Astrocyte (in vitro differentiated cells and primary cell): ENCODE measurements around the gene MED27. TPM values are rescaled to one million over a fixed set of nuclear protein-coding genes. Genes with fewer than 3 reads are reported as not detected.

ENCODE experiments used
- DNase-seq: peaks from one replicate; pipeline ENCODE4 v3.0.0-alpha.2; 2010; ENCODE audit warnings: low read depth
- FAIRE-seq: peaks from 2 replicates; lab custom pipeline; 2011; peaks lifted over from hg19 to GRCh38; lab: Jason Lieb, UNC
- H2AFZ ChIP-seq: 2 replicates; pipeline ENCODE4 v1.6.0; 2012; ENCODE audit warnings: low read depth, low read length, inconsistent platforms
- H3K27ac ChIP-seq: 2 replicates; pipeline ENCODE4 v1.5.1; 2011; ENCODE audit warnings: low read depth, low read length, inconsistent platforms
- H3K27me3 ChIP-seq: 2 replicates; pipeline ENCODE4 v1.6.0; 2011; ENCODE audit warnings: low read length, inconsistent platforms; ENCODE audit not compliant: insufficient read depth
- H3K36me3 ChIP-seq: 2 replicates; pipeline ENCODE4 v1.5.1; 2011; ENCODE audit warnings: low read length, inconsistent platforms; ENCODE audit not compliant: insufficient read depth
- H3K4me1 ChIP-seq: 2 replicates; pipeline ENCODE4 v1.5.1; 2011; ENCODE audit warnings: low read length, inconsistent platforms; ENCODE audit not compliant: insufficient read depth
- H3K4me2 ChIP-seq: 2 replicates; pipeline ENCODE4 v1.6.0; 2012; ENCODE audit warnings: low read length, inconsistent platforms
- H3K4me3 ChIP-seq: 2 replicates; pipeline ENCODE4 v1.5.1; 2011; ENCODE audit warnings: low read depth, mild to moderate bottlenecking, low read length, inconsistent platforms; ENCODE audit not compliant: insufficient read depth
- H3K79me2 ChIP-seq: 2 replicates; pipeline ENCODE4 v1.6.0; 2012; ENCODE audit warnings: mild to moderate bottlenecking, low read length, inconsistent platforms; ENCODE audit not compliant: insufficient read depth
- H3K9ac ChIP-seq: 2 replicates; pipeline ENCODE4 v1.6.0; 2012; ENCODE audit warnings: mild to moderate bottlenecking, low read length, inconsistent platforms
- H3K9me3 ChIP-seq: 2 replicates; pipeline ENCODE4 v1.5.1; 2012; ENCODE audit warnings: low read depth, mild to moderate bottlenecking, low read length, inconsistent platforms; ENCODE audit not compliant: insufficient read depth
- H4K20me1 ChIP-seq: 2 replicates; pipeline ENCODE4 v1.6.0; 2012; ENCODE audit warnings: low read length, inconsistent platforms; ENCODE audit not compliant: insufficient read depth
- H3K27ac Mint-ChIP-seq: one replicate; pipeline ENCODE4 v1.8.0; 2021; ENCODE audit warnings: mild to moderate bottlenecking, mixed read lengths; ENCODE audit not compliant: unreplicated experiment
- H3K27me3 Mint-ChIP-seq: one replicate; pipeline ENCODE4 v1.8.0; 2021; ENCODE audit warnings: low read depth, mixed read lengths; ENCODE audit not compliant: unreplicated experiment
- H3K36me3 Mint-ChIP-seq: one replicate; pipeline ENCODE4 v1.8.0; 2021; ENCODE audit warnings: low read depth, mixed read lengths; ENCODE audit not compliant: unreplicated experiment
- H3K4me1 Mint-ChIP-seq: one replicate; pipeline ENCODE4 v1.8.0; 2021; ENCODE audit warnings: low read depth, mixed read lengths; ENCODE audit not compliant: unreplicated experiment
- H3K4me3 Mint-ChIP-seq: one replicate; pipeline ENCODE4 v1.8.0; 2021; ENCODE audit warnings: mild to moderate bottlenecking, moderate library complexity, mixed read lengths; ENCODE audit not compliant: unreplicated experiment
- H3K9me3 Mint-ChIP-seq: one replicate; pipeline ENCODE4 v1.8.0; 2021; ENCODE audit warnings: mild to moderate bottlenecking, mixed read lengths; ENCODE audit not compliant: unreplicated experiment
- EZH2 ChIP-seq: IDR thresholded peaks from 2 replicates; pipeline ENCODE4 v1.6.1; 2012; ENCODE audit warnings: mild to moderate bottlenecking, low read length, inconsistent platforms; ENCODE audit not compliant: insufficient read depth
- total RNA-seq: library from RNA; stranded (reverse); gene quantifications from 2 replicates; pipeline ENCODE4 v1.2.1, GENCODE V29; 2021
- TF ChIP-seq, protein P1 (sequence below): IDR thresholded peaks from 2 replicates; pipeline ENCODE4 v1.5.1; 2011; ENCODE audit warnings: low read depth, mild to moderate bottlenecking, inconsistent platforms, low read length, moderate library complexity; ENCODE audit not compliant: insufficient read depth

MED27 gene
- total RNA-seq, 1 donor from 2014 or later, result 26.9 TPM

DNA sequence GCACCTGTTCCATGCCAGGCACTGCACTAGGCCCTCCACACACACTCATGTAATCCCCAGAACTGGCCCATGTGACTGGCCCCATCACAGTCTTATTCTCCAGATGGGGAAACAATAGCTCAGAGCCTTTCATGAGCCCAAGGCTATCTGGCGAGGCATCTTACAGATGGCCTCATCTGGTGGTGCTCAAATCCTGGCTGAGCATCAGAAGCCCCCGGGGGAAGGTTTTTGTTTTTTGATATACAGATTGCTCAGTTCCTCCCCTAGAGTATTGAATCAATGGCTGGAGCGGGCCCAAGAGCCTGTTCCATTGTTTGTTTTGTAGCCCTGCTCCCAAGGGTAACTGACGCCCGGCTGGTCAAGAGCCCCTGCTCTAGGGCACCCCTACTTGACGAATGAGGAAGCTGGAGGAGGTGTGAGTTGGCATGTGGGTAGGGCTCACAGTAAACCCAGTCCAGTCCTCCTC, 194.5 kb downstream of the MED27 start:
- Histone ChIP-seq H3K9me3 (no peaks in the 10 kb centered on the region), H3K27me3 (no peaks in the 10 kb centered on the region), H3K4me2 (no peak overlapping the region), H3K79me2 (no peaks in the 10 kb centered on the region), H2AFZ (no peak overlapping the region), H3K4me3 (no peak overlapping the region), H4K20me1 (peaks cover 34% of the 10 kb centered on the region), H3K36me3 (no peaks in the 10 kb centered on the region), H3K4me1 (peaks cover 3% of the 10 kb centered on the region), H3K27ac (no peak overlapping the region), H3K9ac (no peak overlapping the region)
- no peak for TF ChIP-seq EZH2
- TF ChIP-seq, protein P1, sequence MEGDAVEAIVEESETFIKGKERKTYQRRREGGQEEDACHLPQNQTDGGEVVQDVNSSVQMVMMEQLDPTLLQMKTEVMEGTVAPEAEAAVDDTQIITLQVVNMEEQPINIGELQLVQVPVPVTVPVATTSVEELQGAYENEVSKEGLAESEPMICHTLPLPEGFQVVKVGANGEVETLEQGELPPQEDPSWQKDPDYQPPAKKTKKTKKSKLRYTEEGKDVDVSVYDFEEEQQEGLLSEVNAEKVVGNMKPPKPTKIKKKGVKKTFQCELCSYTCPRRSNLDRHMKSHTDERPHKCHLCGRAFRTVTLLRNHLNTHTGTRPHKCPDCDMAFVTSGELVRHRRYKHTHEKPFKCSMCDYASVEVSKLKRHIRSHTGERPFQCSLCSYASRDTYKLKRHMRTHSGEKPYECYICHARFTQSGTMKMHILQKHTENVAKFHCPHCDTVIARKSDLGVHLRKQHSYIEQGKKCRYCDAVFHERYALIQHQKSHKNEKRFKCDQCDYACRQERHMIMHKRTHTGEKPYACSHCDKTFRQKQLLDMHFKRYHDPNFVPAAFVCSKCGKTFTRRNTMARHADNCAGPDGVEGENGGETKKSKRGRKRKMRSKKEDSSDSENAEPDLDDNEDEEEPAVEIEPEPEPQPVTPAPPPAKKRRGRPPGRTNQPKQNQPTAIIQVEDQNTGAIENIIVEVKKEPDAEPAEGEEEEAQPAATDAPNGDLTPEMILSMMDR, result no peak
- Mint-ChIP-seq H3K36me3 (no peaks in the 10 kb centered on the region), H3K4me3 (no peak overlapping the region), H3K4me1 (no peaks in the 10 kb centered on the region), H3K9me3 (peaks cover 1% of the 10 kb centered on the region), H3K27me3 (no peaks in the 10 kb centered on the region), H3K27ac (no peak overlapping the region)
- FAIRE-seq, result no peak
- DNase-seq, result no peak

DNA sequence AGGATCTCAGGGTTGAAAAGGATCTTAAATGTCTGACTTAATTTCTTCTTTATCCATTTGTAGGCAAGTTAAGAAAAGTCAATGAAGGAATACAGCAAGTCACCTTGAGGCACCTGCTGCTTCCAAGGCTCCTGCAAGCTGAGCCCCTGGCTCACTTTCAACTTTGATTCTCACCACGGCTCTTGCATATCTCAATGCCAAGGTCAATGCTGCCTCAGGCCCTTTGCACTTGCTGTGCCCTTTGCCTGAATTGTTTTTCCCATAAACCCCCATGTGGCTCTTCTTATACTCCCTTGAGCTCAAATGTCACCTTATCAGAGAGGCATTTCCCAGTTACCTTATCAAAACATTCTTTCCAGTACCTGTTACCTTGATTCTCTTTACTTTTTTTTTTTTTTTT, 195.4 kb downstream of the MED27 start:
- H2AFZ ChIP-seq, result no peak overlapping the region
- no peaks in the 10 kb centered on the region for H3K36me3 ChIP-seq
- H3K4me1 Mint-ChIP-seq, result no peaks in the 10 kb centered on the region
- H3K4me2 ChIP-seq, result no peak overlapping the region
- H3K9me3 Mint-ChIP-seq, result peaks cover 1% of the 10 kb centered on the region
- H3K27ac ChIP-seq, result no peak overlapping the region
- no peaks in the 10 kb centered on the region for H3K27me3 Mint-ChIP-seq
- H3K4me3 Mint-ChIP-seq, result no peak overlapping the region
- peaks cover 3% of the 10 kb centered on the region for H3K4me1 ChIP-seq
- no peaks in the 10 kb centered on the region for H3K27me3 ChIP-seq
- H3K4me3 ChIP-seq, result no peak overlapping the region
- TF ChIP-seq EZH2, result no peak
- TF ChIP-seq, protein P1, result no peak
- FAIRE-seq (no peak), DNase-seq (no peak)
- no peaks in the 10 kb centered on the region for H3K79me2 ChIP-seq
- no peak overlapping the region for H3K9ac ChIP-seq
- H3K36me3 Mint-ChIP-seq, result no peaks in the 10 kb centered on the region
- no peaks in the 10 kb centered on the region for H3K9me3 ChIP-seq
- peaks cover 41% of the 10 kb centered on the region for H4K20me1 ChIP-seq
- no peak overlapping the region for H3K27ac Mint-ChIP-seq

DNA sequence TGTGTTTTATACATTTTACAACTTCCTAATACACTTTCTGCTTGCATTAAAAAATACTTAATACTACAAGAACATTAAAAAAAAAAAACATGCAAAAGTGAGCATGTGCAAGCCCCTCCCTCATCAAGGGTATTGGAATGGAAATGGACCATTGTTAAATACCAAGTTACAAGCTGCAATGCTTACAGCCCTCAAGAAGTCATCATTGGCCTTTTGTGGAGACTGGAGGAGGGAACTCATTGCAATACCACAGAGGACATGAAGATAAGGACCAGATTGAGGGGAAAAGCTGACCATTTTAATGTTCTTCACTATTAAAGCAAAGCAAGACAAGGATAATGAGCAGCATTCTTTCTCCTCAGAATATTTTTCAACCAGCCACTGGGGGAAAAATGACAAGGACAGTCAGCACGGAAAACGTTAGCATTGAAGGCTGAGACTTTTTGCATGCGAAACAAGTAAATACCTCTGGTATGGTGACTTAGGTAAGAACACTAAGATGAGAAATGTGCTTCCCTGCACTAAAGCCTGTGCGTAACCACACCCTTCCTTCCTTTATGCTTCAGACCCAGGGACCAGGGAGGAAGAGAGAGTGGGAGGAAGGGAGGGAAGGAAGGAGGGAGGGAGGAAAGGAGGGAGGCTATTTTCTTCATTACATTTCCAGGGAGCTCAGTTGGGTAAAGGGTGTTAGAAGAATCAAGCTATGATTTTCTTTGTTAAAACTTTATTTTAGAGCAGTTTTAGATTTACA, 198.7 kb downstream of the MED27 start:
- no peaks in the 10 kb centered on the region for H3K4me1 Mint-ChIP-seq
- Histone ChIP-seq H3K79me2 (no peaks in the 10 kb centered on the region), H4K20me1 (peaks cover 24% of the 10 kb centered on the region), H3K4me3 (no peak overlapping the region), H3K9ac (no peak overlapping the region), H3K9me3 (no peaks in the 10 kb centered on the region), H3K4me2 (no peak overlapping the region), H3K27me3 (no peaks in the 10 kb centered on the region), H3K4me1 (peaks cover 3% of the 10 kb centered on the region), H3K27ac (no peak overlapping the region), H2AFZ (no peak overlapping the region), H3K36me3 (no peaks in the 10 kb centered on the region)
- H3K4me3 Mint-ChIP-seq, result no peak overlapping the region
- H3K27me3 Mint-ChIP-seq, result no peaks in the 10 kb centered on the region
- DNase-seq (no peak), FAIRE-seq (no peak)
- TF ChIP-seq, protein P1, result no peak
- no peak for TF ChIP-seq EZH2
- H3K36me3 Mint-ChIP-seq, result peaks cover 5% of the 10 kb centered on the region
- no peaks in the 10 kb centered on the region for H3K9me3 Mint-ChIP-seq
- no peak overlapping the region for H3K27ac Mint-ChIP-seq
